AML-193 (cell line): ENCODE measurements around the gene LYPD6.
A peak's percentile ranks its signal among the peaks of the same experiment; 100 is the strongest.
"Not testable (repeated sequence)": the region's sequence is repeated elsewhere in the genome, so short reads cannot be mapped to it uniquely, and the experiment has no call there.

ENCODE experiments used
- DNase-seq, 2 experiments: peaks; one replicate each; lab custom pipeline; 2025; lab: John Stamatoyannopoulos, UW

The LYPD6 gene, protein sequence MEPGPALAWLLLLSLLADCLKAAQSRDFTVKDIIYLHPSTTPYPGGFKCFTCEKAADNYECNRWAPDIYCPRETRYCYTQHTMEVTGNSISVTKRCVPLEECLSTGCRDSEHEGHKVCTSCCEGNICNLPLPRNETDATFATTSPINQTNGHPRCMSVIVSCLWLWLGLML

DNA sequence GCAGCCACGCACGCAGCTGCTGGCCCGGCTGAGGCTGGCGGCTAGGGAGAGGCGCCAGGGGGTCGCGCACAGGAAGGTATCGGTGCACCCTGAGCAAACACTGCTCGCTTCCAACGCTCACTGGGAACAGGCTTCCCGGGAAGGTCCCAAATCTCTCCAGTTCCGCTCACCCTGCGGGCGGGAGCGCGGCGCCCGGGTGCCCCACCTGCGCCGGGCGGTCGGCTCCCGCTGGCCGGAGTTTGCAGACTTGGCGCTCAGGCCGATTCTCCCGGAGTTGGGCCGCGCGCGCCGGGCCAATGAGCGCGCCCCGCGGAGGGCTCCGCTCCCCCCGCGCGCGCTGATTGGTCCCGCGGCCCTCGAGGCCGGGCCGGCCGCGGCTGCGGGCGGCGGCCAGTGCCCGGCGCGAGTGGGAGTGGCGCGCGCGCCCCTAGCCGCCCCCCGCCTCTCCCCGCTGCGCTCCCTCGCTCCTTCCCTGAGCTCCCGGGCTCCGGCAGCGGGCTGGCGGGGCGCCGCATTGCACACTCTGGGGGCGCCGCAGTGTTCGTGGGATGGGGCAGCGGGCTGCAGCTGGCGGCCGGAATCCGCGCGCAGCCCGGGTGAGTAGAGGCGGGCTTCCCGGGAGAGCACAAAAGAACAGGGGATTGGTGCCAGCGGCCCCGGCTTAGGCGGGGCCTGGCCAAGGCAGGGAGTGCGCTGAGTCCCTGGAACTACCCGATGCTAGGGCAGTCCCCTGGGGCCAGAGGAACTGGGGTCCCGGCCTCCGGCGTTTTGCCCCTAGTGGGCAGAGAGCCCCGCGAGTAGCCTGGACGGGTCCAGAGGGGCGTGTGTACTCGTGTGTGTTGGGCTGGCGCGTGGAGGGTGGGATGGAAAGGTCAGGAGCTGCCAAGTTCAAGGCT, at the start of gene LYPD6:
LYPD6 (plus strand) TSS at position 461 of the 896 bp plus-strand sequence. CDS start 107,122 bp downstream, outside the sequence.
- no peak for DNase-seq

DNA sequence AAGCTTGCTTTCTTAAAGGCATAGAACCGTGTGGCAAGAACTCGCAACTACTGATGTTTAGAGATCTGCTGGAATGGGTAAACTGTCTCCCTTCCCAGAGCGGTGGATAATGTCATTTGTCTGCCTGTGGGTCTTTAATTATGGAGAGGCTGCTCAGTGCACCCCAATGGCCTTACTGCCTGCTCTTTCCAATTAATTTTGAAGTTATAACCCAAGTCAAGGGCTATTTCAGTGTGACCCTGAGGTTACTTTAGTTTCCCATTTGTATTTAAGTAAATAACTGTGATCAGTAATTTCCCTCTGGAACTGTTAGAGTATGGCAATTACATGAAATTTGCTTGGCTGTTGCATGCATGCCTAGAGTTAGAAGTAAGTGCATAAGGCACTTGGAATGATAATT, 48.9 kb upstream of the LYPD6 start:
- no peak for DNase-seq

DNA sequence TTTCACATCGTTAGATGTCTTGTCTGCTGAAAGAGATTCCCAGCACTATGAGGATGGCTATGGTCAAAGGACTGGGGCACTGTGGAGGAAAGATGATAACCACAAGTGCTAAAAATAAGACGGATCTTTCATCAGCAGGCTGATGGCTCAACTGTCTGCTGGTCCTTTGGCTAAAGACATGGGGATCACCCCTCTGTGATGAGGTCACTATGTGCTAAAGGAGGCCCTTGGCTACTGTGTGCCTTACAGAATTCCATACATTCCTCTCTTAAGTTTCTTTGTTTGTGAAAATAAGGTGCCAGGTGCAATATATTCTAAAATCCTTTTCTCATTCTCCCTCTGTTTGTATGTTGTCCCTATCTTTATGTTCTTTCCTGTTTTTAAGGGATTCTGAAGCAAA, 39.7 kb upstream of the LYPD6 start:
- DNase-seq: no peak

DNA sequence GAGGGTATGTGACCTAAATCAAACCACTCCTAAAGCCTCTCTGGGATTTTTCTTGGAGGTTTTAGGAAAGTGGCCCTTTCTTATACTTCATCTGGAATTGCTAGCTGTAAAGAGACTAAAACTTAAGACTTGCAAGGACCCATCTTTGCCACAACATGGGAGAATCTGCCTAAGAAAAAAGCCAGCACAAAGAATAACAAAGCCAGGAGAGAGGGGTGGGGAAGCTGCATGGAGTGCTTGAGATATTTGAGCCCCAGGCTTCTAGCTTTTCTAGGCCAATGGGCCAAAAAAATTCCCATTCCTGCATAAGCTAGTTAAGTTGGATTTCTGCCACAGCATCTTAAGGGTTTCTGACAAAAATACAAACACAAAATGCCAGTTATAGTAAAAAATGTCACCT, 38.5 kb upstream of the LYPD6 start:
- DNase-seq: no peak

DNA sequence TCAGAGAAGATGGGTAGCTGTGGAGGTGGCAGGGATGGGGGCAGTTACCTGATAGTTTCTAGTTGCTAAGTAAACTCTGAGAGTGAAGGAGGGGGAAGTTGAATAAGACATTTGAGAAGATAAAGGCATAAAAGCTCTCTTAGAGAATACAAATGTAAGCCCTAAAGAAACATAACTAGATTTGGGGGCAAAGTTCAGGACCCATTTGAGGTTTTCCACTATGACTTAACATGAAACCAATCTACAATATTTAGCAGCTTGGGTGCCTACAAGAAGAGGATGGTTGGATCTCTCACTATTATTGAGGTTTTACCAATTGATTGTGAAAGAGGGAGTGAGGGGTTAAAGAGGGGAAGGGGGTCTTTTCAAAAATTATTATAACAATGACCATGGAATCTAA, 34.4 kb upstream of the LYPD6 start:
- DNase-seq: no peak

DNA sequence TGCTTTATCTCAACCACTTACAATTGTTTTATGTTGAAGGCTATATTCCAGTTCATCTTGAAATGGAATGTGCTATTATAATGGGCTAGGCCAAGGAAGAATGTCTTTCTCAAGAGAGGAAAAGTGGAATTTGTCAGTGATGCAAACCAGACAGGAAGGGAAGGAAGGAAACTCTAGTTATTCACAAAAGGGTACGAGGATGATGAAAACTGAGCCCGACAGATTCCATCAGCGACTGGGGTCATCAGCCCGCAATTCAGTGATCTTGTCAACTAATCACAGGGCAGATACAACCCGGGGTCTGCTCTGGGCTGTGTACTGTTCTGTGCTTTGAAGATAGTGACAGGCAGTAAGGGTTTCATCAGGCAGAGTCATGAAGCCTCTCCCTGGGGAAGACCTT, 23.4 kb upstream of the LYPD6 start:
- no peak for DNase-seq

DNA sequence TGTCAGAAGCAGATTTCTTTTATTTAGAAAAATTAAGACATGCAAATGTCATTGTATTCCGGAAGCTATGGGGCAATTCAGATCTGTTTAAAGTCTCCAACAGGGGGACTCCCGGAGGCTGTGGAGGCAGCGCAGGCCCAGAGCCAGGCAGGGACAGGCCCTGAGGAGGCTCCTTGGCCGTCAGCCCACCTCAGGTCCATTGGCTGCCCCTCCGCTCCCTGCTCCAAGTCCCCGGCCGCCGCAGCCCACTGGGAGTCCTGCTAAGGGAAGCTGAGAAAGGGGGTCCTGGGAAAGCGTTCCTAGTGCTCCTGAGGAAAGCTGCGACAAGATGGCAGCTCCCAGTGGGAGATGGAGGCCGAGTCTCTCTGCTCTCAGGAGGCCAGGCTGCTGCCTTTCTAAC, 20.0 kb upstream of the LYPD6 start:
- no peak for DNase-seq

DNA sequence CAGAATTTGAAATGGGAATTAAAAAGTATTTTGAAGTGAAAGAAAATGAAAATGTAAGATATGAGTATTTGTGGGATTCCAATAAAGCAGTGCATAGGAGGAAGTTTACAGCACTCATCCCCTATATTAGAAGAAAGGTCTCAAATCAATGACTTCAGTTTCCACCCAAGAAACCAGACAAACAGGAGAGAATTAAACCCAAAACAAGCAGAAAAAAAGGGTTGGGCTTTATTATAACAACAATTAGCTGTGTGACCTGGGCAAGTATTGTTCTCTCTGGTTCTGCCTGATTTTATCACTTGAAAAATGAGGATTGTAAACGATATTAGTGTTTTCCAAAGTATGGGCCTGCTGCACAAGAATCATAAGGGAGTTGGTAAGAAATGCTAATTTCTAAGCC, 18.3 kb upstream of the LYPD6 start:
- DNase-seq: no peak

DNA sequence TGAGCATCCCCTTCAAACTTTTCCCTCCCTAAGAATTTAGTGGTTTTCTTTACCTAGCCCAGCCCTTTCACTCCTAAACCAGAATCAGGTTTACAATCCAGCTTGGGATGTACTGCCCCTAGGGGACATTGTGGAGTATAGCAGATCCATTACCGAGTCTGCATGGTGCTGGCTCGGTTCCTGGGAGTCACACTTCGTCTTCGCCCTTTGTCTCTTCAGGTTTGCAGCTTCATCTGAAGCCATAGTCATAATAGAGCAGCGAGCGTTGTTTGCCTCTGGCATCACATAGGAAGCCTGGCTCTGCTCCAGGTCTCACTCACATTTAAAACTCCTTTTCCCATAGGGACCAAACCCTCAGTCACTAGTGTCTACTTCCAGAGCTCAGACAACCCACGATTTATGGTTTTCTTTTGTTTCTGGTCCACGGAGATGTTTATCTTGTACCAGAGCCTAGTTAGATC, 16.8 kb upstream of the LYPD6 start:
- peak; percentile 19 to 20 for DNase-seq

DNA sequence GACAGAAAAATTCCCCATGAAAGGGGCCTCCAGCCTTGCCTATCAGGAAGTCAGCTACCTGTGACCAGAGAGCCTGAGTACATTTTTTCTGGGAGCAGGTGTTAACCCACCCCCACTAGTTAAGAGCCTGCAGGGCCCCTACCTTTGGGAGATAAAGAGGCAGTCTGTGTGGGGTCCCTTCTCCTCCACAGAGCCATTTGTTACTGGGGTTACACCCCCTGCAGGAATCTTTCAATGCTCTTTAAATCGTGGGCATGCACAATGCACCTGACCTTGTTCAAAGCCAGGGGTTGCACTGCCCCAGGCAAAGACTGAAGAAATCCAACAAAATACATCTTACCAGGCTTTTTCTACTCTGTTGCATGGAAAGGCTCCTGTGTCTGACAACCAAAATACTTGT, 15.7 kb upstream of the LYPD6 start:
- no peak for DNase-seq

DNA sequence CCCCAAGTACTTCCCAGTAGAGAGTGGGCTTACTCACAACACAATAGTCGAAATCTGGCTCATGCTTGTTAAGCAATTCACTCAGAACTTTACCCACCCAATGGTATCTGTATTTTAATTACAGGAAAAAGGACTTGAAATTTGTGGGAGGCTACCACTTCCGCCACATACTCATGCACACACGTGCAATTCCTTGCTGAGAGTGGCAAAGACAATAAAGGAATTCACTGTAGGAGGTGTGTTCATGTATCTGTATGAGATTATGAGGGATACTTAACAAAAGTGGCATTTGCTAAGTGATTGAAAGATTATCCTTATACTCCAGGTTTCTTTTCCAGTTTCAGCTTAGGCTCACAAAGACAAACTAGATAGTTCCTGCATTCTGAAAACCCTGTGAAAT, 14.9 kb upstream of the LYPD6 start:
- no peak for DNase-seq

DNA sequence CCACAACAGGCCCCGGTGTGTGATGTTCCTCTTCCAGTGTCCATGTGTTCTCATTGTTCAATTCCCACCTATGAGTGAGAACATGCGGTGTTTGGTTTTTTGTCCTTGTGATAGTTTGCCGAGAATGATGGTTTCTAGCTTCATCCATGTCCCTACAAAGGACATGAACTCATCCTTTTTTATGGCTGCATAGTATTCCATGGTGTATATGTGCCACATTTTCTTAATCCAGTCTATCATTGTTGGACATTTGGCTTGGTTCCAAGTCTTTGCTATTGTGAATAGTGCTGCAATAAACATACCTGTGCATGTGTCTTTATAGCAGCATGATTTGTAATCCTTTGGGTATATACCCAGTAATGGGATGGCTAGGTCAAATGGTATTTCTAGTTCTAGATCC, 11.8 kb upstream of the LYPD6 start:
- DNase-seq: not testable (repeated sequence)

DNA sequence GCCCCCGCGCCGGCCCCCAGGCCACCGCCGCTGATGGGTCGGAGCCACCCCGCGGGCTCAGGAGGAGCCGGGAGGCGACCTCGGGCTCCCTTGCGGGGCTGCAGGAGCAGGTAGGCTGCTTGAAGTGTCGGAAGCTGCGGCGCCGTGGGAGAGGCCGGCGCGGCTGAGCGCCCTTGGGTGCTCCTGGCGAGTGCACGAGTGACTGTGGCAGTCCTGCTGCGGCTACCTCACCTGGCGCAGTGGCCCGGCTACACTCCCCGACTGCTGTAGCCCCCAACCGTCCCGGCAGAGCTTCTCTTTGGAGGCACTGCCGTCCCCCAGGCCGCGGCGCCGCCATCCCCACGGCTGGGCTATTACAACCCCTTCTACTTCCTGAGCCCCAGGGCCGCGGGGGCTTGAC, 10.0 kb upstream of the LYPD6 start:
- no peak for DNase-seq

DNA sequence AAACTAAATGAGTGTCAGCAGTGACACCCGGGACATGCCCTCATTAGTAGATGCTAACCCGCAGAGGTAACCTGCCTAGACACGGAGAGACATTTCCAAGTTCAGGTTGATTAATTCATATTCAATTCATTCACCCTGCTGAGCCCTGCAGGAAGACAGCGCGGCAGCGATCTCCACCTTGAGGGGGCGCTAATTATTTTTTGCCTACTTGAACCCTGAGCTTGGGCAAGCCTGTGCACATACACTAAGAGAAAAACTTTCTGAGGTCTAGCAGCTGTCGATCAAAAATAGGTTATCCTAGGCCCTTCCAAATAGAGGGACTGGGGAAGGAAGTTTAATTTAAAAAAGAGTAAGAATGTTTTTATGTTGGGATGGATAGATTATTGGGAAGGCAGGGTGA, 1.3 kb upstream of the LYPD6 start:
- no peak for DNase-seq

DNA sequence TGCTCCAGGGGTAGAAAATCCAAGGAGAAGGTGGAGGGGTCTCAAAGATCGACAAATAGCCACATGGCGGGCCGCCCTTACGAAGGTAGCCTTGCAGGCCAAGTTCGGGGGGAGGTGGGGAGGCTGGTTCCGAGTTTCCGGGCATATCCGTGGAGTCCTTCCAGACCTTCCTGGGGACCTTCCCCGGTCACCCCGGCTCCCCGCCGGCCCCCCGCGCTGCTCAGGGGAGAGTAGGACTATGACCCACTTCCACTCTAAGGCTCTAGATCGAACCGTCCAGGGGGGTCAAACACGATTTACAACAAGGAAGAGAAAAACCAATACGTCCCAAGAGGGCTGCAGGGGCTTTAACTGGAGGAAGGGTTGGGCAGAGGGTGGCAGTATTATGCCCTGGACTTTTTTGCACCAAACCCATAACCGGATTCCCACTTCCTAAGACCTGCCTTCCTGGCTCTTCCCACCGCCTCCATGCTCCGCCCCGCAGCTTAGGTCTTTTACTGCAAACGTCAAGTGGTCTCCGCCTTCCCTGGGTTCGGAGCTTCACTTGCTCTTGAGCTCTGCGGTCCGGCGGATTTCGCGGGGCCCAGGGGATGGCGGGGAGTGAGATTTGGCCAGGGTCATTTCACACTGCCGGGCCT, 779 bp upstream of the LYPD6 start:
- DNase-seq: no peak

DNA sequence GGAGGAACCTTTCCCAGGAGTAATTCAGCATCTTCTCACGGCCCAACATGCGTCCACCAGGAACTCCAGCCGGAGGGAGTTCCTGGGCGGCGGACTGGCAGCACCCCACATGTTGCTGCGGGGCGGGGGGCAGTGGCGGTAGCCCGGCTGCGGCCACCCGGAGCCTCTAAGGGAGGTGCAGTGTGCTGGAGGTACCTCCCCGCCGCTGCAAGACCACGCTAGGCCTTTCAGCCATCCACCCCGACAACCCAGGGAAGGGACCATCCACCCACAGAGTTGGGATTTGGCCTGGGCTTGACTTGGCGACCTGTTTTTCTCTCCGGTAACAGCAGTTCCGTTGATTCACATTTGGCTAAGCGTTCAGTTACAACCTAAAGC, 625 bp downstream of the LYPD6 start:
- no peak for DNase-seq

DNA sequence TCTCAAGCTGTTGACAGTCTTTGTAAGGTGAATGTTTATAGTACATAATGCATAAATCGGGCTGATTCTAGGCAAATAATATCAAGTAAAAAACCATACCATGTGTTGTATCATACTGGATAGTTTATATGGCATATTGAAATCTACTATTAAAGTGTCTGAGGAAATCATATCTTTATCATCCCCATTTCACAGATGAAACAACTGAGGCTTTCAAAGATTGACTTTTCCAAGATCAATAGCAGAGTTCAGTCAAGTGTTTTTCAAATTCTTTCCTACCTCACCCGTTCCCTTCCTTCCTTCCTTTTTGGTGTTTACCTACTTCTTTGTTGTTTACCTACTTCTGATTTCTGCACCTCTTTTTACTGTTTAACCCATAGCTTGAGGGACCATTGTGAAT, 2.0 kb downstream of the LYPD6 start:
- no peak for DNase-seq

DNA sequence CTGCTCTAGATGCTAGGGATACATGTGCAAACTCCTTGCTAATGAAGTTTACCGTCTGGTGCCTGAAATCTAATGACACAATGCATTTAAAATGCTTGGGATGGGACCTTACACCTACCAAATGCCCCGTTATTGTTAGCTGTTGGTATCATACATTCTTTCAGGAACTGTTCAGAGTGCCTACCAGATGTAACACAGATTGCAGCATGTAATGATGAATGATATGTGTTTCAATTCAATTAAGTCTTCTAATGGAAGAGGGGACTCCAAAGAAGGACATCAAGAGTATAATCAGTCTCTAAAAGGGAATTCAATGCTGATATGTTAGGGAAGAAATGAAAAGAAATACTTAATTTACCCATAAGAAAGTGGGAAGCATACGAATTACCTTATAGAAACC, 3.2 kb downstream of the LYPD6 start:
- no peak for DNase-seq

DNA sequence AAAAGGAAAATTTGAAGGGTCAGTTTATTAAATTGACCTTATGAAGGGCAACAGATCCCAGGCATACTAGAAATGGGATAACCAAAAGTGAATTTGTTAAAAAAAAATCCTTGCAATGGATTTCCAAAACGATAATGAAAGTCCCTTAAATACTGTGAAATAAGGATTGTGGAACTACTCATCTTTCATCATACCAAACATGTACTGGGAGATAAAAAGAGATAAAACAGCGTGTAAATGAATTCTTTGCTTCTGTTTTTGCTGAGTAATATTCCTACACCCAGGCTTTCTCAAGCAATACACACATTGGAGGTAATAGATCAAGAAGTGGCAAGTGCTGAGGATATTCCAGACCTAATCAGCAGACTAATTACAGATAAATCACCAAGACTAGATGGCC, 3.8 kb downstream of the LYPD6 start:
- no peak for DNase-seq

DNA sequence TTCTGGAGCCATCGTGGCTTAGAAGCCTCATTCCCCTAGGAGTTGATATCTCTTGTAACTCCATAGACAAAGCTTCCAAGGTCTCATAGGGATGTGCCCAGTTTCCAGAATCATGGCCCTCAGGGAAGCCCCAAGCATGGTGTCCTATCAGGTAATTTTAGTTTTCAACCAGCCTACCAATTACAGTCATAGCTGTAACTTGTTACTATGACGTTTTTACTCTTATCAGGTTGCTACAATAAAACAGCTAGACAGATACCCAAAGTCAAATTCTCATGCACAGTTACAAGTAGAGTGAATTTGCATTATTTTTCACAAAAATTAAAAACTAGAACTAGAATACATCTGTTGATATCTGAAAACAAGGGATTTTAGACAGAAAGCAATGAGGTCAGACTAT, 8.9 kb downstream of the LYPD6 start:
- DNase-seq: no peak

DNA sequence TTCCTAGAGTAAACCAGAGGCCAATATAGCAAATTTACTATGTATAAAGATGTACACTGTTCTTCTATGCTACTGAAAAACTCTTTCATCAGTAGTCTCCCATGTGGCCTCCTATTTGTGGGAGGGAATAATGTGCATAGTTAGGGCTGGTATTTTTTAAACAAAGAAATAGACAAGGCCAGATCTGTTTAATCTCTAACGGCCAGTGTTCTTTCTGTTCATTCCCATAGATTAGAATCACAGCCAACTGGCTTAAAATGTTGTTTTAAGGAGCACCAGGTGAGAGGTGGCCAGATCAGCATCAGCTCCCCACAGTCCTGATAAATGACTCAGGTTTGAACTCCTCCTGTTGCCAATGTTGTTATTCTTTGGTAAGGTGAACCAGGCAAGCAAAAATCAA, 12.1 kb downstream of the LYPD6 start:
- no peak for DNase-seq

DNA sequence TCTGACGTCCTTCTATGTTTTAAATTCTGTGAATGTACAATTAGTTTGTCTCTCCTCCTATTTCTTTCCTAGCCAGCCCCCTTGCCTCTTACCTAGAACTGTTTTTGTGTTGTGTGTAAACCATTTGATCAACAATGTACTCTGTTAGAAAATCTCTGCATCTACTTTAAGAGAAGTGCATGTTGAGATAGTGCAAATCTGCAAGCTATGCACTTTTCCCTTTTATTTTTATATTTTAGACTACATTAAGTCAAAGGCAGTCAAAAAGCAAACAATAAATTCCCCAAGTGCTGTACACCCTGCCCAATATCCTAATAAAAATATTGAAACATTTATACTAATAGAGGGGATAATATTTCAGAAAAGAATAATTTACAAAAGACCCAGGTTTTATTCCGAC, 13.7 kb downstream of the LYPD6 start:
- no peak for DNase-seq

DNA sequence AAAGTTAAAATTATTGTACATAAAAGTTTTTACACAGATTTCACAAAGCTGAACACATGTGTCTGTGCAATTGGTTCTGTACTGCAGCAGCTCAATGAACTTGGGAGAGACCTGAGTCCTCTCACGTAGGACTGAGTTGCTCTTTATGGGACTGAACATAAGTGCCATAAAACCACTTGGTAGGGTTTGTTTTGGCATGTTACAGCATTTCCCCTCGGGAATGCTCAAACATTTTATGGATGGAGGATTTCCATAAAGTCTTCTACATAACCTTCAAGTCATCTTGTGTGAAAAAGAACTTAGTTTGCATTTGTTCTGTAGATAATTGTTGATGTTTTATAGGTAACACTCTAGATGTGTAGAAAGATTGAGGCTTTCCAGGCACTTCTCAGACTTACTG, 15.9 kb downstream of the LYPD6 start:
- no peak for DNase-seq
